ENCODE measurements around the gene KMO.

KMO gene

GRCh38 chr1:241598249-241598648 is 66.1 kb downstream of the KMO start:
- no peak for DNase-seq

DNA sequence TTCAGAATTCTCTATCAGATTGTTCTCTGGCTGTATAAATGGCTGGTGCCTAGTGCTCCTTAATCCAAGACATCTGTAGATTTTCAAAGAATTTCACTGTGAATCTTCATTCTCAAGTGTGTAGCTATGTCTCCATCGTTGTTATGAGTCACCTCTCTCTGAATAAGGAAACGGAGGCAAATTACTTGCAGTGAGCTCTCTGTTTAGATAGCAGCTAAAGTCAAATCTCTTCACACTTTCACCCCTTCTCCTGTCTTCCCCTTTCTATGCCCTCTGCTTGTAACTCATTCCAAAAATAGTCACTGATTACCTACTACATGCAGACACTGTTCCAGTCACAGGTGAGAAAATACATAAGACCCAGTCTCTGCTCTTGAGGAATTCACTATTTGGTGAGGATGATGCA is 68.3 kb downstream of the KMO start:
- no peak for DNase-seq

GRCh38 chr1:241603731-241604245 is 71.6 kb downstream of the KMO start:
- no peak for DNase-seq

GRCh38 chr1:241605146-241605805 is 73.1 kb downstream of the KMO start:
- DNase-seq: no peak

DNA sequence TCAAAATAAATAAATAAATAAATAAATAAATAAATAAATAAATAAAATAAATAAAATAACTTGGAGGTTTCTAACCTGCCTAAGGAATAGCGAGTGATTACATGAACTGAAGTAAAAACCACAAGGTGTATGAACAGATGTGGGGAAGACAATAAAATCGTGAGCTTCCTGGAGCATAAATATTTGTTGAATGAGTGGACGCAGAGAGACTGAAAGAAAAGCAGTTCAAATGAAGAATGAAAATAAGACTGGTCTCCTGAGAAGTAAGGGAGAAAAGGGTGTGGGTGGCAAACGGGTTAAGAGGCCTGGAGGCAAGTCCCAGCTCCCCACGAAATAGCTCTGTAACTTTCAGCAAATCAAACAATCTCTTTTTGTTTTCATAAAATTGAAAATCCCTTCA is 74.4 kb downstream of the KMO start:
- no peak for DNase-seq

GRCh38 chr1:241607497-241607896 is 75.3 kb downstream of the KMO start:
- DNase-seq: no peak

- DNase-seq: no peak
Measured at GRCh38 chr1:241608379-241609033, 76.3 kb downstream of the KMO start.

GRCh38 chr1:241610056-241610815 is 78.1 kb downstream of the KMO start:
- DNase-seq: no peak

GRCh38 chr1:241611063-241611462 is 78.9 kb downstream of the KMO start:
- DNase-seq: no peak

DNA sequence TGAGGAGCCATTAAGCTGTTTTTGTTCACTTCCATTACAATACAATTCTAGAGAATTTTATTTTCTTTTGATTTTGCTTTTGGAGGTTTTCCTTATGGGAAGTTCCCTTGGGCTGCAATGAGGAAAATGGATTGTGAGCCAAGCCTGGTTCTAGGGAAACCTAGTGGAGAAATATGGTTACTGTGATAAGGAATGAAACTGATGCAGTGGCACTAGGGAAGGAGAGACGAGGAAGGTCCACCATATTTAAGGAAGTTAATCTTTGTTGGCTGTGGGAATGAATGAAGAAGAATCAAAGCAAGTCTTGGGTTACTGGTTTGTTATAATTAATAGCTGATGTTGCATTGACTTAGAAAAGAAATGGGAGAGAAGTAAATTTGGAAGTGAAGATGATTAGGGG is 79.6 kb downstream of the KMO start:
- no peak for DNase-seq

DNA sequence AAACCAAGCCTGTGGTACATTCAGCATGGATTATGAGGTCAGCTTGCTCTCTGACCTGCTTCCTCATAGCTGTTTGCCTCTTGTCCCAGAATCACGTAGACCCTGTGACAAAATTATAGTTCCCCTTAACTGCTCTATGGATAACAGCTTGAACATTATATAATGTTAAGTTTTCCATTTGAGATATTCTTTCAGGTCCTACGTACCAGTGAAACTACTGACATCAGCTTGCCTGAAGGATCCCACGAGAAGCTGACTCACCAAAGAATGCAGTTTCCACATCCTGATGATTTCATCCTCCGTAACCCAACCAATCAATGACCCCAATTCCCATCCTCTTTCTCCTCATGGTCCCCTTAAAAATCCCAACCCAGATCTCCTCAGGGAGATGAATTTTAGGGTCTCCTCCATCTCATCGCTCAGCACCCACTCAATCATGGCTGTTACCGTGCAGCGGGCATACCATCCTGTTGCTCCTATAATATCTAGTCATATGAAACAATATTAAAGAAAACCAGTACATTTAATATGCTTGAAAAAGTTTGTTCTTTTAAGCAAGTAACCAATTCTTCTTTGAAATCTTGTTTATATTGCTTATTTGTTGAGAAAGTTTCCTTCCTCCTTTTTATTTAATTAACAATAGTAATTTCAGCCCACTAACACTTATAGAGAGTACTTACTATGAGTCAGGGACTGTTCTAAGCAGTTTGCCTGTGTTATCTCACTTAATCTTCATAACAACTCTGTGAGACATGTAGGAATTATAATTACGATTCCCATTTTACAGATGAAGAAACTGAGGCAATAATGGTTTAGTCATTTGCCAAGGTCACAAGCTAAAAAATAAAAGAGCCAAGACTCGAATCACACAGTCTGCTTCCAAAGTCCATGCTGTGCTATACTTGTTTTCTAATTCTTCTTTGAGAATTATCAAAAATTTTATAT is 80.6 kb downstream of the KMO start:
- DNase-seq: no peak

GRCh38 chr1:241614144-241614543 is 82.0 kb downstream of the KMO start:
- no peak for DNase-seq

DNA sequence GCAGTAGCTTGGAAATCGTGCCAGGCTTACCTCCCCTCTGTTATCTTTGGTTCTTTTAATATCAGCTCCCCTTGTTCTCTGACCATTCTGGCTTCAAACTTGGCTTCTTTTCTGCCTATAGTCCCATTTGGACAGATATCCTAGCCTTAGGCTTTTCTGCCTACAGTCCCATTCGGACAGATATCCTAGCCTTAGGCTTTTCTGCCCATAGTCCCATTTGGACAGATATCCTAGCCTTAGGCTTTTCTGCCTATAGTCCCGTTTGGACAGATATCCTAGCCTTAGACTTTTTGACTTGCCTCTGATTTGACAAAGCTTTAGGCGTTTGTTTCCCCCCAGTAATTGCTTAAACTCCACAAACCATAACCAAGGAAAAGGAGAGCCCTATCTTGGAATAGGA is 82.4 kb downstream of the KMO start:
- no peak for DNase-seq

DNA sequence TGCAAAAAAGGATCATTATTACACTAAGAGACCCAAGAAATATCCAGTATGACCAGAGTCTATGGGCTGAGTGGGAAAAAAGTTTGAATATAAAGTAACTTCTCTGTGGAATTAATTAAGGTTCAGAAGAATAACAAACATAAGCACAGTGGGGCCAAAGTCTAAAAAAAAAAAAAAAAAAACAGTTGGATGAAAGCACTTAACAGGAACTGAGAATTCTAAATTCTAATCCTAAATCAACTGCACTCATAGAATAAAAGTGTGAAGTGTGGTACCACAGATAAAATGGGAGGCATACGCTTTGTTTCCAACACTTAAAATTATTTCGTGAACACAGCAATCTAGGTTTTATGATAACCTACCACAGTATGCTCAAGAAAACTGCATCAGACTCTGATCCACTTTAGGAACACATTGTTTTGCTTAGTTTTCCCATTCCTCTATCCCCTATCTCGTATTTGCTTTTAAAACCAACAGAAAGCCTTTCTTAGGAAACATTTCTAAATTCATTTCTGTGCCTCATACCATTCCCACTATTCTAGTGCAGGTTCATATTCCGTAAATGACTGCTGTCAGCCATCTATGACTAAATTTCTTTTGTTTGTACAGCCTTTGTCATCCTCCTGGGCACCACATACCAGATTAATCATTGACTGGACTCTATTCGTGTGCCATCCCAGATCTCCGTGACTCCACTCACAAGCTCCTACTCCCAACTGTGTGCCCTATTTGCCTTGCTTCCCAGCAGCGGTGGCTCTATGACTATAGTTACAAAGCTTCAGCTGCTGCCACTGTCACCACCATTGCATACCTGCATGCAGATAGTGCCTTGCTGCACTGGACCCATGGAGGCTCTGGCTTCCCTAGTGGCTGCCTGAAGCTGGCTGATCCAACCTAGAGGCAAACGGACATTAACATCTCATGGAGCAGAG is 83.1 kb downstream of the KMO start:
- no peak for DNase-seq

DNA sequence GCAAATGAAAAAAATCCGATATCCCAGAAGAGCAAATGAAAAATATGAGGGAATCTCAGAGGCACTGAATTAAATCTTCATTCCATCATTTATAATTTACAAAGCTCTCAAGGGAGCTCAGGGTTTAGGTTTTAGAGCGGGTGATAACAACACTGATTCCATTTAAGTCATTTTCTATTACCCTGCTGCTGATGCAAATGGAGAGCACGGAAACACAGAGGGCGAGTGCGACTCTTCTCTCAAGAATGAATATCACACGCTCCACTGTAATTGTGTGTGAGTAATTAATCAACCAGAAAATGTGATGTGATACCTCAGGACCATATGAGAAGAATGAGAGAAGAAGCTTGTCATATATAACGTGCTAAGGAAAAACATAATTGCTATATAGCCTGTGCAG is 85.2 kb downstream of the KMO start:
- no peak for DNase-seq

GRCh38 chr1:241622669-241623068 is 90.5 kb downstream of the KMO start:
- DNase-seq: no peak

DNA sequence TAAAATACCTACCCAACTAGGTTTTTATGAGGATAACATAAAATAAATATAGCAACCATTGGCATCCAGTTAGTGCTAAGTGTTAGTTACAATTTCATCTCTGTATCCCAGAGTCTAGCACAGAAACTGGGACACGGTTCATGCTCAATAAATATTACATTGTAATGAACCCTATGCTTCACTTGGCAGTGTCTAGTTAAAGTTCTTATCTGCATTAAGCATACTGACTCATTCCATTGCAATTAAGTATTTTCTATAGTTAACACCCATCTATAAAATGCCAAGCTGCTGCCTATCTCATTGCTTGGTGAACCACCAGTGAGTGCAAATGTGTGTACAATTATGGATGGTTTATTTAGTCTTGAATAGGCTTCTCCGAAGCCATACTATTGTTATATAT is 92.8 kb downstream of the KMO start:
- DNase-seq: no peak

DNA sequence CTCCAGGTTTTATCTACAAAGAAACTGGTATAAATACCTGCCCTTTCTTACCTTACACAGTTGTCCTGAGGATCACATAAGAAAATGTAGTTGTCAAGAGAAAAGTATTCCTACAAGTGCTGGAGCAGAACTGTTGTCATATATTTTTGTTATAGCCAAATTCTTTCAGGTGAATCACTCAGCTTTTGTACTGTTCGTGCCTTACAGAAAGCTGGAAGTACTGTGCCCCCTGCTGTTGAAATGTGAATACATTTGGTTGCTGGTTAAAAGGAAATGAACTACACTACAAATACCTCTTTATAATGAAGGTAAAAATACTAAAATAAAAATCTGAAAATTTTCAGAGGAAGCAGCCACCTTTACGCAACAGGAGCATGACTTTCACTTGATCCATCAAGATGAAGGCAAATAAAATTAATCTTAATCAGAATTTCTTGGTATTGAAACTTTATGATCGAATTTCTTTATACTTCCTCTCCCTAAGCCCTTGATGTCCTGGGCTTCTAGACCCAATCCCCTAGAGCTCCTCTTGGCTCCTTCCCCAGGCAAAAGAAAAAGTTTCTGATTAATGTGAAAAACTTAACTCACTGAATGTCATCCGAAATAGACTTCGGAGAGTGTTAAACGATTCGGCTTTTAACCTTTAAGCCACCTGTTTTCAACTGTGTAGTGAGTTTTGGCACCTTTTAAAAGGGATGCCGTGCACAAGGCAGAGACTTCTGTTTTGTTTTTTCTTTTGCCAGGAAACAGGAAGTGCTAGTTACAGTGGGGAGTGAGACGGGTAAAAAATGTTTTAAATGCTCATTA is 95.5 kb downstream of the KMO start:
- DNase-seq: no peak

DNA sequence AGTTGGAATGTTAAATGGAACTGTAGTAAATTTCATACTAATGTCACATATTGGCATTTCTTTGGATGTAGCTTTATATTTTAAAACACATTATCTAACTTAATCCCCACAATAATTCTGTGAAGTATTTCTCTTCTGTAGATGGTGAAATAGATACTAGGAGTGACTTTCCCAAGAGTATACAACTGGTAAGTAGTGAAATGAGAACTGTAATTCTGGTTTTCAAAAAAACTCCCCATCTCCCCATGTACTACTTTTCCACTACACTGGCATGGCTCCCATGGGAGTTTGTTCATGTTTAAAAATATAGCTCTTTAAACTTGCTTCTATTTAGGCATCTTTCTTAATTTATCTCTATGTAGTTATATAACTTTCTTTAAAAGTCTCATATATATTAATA is 97.8 kb downstream of the KMO start:
- no peak for DNase-seq

- DNase-seq: no peak
Measured at GRCh38 chr1:241630476-241630875, 98.3 kb downstream of the KMO start.

GRCh38 chr1:241630899-241631298 is 98.7 kb downstream of the KMO start:
- no peak for DNase-seq
